A549 (cell line): ENCODE results near the gene AAK1.

Source experiments
- CTCF ChIP-seq: fragments of >200 bp; sonication (Bioruptor Twin); formaldehyde crosslinking; IDR thresholded peaks from 3 replicates; pipeline ENCODE4 v1.5.1; 2016
- EHMT2 ChIP-seq: fragments of 200-600 bp; sonication (generic); IDR thresholded peaks from 2 replicates; pipeline ENCODE4 v1.6.1; 2016; ENCODE audit warnings: antibody characterized with exemption, low read depth, mild to moderate bottlenecking, moderate library complexity
- EP300 ChIP-seq, 2 experiments: fragments of >200 bp; sonication (Bioruptor Twin); formaldehyde crosslinking; IDR thresholded peaks; 2 replicates in 1 of 2; 3 replicates in 1 of 2; pipeline ENCODE4 v1.6.1; 2016 to 2017
- HDAC2 ChIP-seq: fragments of 200-600 bp; sonication (generic); IDR thresholded peaks from 2 replicates; pipeline ENCODE4 v1.6.1; 2016
- JUNB ChIP-seq: fragments of >200 bp; sonication (Bioruptor Twin); formaldehyde crosslinking; IDR thresholded peaks from 2 replicates; pipeline ENCODE4 v1.6.1; 2016
- KDM1A ChIP-seq: fragments of 200-600 bp; sonication (generic); IDR thresholded peaks from 2 replicates; pipeline ENCODE4 v1.6.1; 2016; ENCODE audit warnings: low read depth, mild to moderate bottlenecking
- KDM5A ChIP-seq: fragments of 200-600 bp; sonication (generic); IDR thresholded peaks from 2 replicates; pipeline ENCODE4 v1.6.1; 2016; ENCODE audit warnings: antibody characterized with exemption, mild to moderate bottlenecking
- POLR2A ChIP-seq: IDR thresholded peaks from 2 replicates; pipeline ENCODE4 v1.6.1; 2012; ENCODE audit warnings: mild to moderate bottlenecking, low read length
- RCOR1 ChIP-seq: fragments of 150-350 bp; IDR thresholded peaks from 2 replicates; pipeline ENCODE4 v1.6.1; 2014; ENCODE audit warnings: antibody characterized with exemption, low read length, low read depth
- RFX5 ChIP-seq: fragments of 450-650 bp; IDR thresholded peaks from 2 replicates; pipeline ENCODE4 v1.7.1; 2014; ENCODE audit warnings: antibody characterized with exemption, mild to moderate bottlenecking, moderate library complexity
- SMC3 ChIP-seq: fragments of >200 bp; sonication (Bioruptor Twin); formaldehyde crosslinking; IDR thresholded peaks from 3 replicates; pipeline ENCODE4 v1.6.1; 2018; ENCODE audit warnings: inconsistent platforms
- TF ChIP-seq, protein P1 (sequence below): fragments of 450-650 bp; IDR thresholded peaks from 2 replicates; pipeline ENCODE4 v1.6.1; 2014; ENCODE audit warnings: antibody characterized with exemption
- TF ChIP-seq, protein P2 (sequence below): fragments of >200 bp; sonication (Bioruptor Twin); formaldehyde crosslinking; IDR thresholded peaks from 2 replicates; pipeline ENCODE4 v1.6.1; 2016
- TF ChIP-seq, protein P3 (sequence below): fragments of 200-600 bp; sonication (generic); IDR thresholded peaks from 2 replicates; pipeline ENCODE4 v1.6.1; 2016; ENCODE audit warnings: antibody characterized with exemption, mild to moderate bottlenecking, moderate library complexity

GRCh38 chr2:69477627-69478026, 165.9 kb downstream of the AAK1 start:
- TF ChIP-seq RFX5 (no peak), KDM5A (no peak), HDAC2 (no peak), CTCF (no peak), KDM1A (no peak), JUNB (no peak), EHMT2 (no peak), POLR2A (no peak), RCOR1 (no peak), SMC3 (no peak), EP300 (IDR thresholded peaks at IDR 0.05) (no peak)
- TF ChIP-seq, protein P1, sequence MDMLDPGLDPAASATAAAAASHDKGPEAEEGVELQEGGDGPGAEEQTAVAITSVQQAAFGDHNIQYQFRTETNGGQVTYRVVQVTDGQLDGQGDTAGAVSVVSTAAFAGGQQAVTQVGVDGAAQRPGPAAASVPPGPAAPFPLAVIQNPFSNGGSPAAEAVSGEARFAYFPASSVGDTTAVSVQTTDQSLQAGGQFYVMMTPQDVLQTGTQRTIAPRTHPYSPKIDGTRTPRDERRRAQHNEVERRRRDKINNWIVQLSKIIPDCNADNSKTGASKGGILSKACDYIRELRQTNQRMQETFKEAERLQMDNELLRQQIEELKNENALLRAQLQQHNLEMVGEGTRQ, result no peak
- TF ChIP-seq, protein P2, sequence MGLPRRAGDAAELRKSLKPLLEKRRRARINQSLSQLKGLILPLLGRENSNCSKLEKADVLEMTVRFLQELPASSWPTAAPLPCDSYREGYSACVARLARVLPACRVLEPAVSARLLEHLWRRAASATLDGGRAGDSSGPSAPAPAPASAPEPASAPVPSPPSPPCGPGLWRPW, result no peak
- TF ChIP-seq, protein P3, sequence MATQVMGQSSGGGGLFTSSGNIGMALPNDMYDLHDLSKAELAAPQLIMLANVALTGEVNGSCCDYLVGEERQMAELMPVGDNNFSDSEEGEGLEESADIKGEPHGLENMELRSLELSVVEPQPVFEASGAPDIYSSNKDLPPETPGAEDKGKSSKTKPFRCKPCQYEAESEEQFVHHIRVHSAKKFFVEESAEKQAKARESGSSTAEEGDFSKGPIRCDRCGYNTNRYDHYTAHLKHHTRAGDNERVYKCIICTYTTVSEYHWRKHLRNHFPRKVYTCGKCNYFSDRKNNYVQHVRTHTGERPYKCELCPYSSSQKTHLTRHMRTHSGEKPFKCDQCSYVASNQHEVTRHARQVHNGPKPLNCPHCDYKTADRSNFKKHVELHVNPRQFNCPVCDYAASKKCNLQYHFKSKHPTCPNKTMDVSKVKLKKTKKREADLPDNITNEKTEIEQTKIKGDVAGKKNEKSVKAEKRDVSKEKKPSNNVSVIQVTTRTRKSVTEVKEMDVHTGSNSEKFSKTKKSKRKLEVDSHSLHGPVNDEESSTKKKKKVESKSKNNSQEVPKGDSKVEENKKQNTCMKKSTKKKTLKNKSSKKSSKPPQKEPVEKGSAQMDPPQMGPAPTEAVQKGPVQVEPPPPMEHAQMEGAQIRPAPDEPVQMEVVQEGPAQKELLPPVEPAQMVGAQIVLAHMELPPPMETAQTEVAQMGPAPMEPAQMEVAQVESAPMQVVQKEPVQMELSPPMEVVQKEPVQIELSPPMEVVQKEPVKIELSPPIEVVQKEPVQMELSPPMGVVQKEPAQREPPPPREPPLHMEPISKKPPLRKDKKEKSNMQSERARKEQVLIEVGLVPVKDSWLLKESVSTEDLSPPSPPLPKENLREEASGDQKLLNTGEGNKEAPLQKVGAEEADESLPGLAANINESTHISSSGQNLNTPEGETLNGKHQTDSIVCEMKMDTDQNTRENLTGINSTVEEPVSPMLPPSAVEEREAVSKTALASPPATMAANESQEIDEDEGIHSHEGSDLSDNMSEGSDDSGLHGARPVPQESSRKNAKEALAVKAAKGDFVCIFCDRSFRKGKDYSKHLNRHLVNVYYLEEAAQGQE, result no peak
